GM12874 (cell line): ENCODE data around the gene COTL1.

Experiments used
- TF ChIP-seq, protein P1 (sequence below): IDR thresholded peaks from 2 replicates; pipeline ENCODE4 v1.5.1; 2011; ENCODE audit warnings: low read depth, mild to moderate bottlenecking, control low read depth, low read length, moderate library complexity; ENCODE audit not compliant: insufficient read depth

Gene COTL1

DNA sequence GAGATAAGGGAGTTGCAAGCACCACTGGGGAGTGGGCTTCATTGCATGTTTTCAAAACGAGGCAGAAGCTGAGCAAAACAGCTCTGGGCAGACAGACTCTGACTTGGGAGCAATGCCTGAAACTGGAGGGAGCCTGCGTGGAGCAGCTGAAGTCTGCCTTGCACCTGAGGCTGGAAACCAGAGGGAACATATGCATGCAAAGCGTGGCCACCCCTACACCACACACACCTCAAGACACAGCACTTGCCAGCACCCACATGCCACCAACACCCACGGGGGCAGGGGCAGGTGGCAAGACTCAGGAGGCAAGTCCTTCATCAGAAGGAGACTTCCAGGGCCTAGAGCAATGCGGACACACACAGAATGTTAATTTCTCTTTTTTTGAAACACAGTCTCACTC, 45.8 kb downstream of the COTL1 start:
- TF ChIP-seq, protein P1, sequence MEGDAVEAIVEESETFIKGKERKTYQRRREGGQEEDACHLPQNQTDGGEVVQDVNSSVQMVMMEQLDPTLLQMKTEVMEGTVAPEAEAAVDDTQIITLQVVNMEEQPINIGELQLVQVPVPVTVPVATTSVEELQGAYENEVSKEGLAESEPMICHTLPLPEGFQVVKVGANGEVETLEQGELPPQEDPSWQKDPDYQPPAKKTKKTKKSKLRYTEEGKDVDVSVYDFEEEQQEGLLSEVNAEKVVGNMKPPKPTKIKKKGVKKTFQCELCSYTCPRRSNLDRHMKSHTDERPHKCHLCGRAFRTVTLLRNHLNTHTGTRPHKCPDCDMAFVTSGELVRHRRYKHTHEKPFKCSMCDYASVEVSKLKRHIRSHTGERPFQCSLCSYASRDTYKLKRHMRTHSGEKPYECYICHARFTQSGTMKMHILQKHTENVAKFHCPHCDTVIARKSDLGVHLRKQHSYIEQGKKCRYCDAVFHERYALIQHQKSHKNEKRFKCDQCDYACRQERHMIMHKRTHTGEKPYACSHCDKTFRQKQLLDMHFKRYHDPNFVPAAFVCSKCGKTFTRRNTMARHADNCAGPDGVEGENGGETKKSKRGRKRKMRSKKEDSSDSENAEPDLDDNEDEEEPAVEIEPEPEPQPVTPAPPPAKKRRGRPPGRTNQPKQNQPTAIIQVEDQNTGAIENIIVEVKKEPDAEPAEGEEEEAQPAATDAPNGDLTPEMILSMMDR, result no peak

DNA sequence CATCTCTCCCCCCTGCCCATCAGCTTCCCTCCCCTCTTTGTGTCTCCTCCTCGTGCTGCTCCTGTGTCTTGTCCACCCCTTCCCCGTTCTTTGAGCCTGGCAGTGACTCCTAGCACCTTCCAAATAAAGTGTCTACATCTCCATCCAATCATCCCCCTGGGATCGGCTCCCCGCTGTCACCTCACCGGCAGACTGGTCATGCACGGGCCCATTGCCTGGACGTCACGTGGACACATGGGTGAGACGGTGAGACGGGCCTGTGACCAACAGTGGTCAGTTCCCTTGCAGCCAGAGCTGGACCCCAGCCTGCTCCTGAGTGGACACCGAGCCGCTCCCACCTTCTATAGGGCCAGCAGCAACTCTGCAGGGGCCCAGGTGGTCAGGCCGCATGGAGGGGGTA, 46.4 kb downstream of the COTL1 start:
- TF ChIP-seq, protein P1, result no peak

DNA sequence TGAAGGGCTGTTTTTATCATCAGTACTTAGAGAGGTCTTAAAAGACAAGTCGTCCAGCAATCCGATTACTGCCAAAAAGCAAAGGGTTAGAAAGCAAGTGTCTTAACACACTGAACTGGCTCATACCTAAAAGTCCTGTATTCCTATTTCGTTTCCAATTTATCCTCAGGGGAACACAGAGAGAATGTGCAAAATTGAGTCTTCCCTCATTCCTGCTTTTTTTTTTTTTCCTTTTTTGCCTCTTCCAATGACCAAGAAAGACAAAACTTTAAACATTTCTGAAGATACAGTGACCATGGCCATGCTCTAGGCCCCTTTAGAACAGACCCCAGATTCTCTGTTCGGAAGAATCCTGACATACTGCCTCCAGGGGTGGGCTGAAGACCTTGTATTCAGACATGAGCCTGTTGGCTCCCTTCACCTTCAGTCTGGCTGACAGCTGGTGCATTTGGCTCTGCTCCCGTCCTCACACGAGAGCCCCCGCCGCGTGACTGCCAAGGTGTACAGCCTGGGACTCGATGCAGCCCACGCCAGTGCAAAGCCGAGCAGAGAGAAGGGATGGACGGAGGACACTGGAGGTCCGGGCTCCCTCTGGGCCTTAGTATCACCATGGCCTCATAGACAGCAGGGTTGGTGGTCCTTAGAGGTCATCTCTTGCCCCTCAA, 47.0 kb downstream of the COTL1 start:
- TF ChIP-seq, protein P1, result no peak

DNA sequence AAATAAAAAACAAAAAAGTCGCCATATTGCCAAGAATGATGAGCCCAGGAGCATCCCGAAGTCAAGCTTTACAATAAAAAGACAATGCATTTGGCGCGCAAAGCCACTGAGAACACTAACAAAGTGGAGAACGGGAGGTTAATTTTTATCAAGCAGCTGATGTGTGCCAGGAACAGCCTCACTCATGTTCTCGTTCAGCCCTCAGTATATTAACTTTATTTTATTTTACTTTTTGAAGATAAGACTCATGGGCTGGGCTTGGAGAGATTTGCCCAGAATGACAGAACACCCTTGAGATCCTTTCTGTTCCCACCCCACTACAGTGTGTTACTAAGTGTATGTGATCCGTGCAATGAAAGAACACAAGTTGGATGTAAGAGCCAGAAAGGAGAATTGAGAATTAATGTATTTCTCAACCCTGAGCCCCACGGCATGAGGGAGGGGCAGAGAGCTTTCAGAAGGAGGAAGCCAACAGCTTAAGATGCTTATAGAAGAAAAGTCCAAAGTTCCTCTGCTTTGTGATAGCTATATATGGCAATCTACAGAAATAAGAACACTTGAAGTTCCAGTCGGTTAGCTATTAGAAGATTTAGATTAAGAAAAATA, 48.4 kb downstream of the COTL1 start:
- TF ChIP-seq, protein P1, result no peak

DNA sequence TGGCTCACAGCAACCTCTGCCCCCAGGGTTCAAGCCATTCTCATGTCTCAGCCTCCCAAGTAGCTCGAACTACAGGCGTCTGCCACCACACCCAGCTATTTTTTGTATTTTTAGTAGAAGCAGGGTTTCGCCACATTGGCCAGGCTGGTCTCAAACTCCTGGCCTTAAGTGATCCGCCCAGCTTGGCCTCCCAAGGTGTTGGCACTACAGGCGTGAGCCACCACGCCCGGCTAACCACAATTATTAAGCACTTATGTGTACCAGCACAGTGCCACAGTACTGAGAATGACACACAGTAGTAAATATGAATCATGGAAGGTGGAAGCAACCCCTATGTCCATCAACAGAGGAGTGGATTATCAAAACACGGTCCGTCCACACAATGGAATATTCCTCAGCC, 49.8 kb downstream of the COTL1 start:
- TF ChIP-seq, protein P1, result no peak

DNA sequence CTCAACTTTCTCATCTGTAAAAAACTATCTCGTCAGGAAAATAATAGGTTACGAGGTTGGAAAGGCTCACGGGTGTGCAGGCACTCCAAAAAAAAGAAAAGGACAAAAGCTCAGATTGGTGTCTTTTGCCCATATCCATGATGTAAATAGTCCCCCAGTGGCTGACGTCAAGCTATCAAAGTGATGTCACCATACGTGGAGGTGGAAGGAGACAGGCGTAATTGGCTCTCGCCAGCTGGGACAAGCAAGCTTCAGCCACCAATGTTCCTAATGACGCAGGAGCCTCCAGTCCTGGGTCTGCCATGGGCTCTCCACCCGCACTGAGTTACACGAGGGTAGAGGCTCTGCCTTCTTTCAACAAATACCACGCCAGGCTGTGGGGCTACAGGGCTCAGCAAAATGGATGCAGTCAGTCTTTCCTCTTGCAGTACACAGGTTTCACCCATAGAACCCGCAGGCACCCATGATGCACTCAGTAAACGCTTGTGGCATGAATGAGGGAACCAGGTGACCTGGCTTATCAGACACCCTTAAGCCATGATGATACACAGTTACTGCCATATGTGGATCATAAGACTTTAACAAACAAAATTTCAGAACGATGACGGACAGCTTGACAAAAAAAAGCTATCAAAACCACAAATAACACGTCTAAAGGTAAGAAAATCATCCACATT, 50.5 kb downstream of the COTL1 start:
- TF ChIP-seq, protein P1, result no peak

DNA sequence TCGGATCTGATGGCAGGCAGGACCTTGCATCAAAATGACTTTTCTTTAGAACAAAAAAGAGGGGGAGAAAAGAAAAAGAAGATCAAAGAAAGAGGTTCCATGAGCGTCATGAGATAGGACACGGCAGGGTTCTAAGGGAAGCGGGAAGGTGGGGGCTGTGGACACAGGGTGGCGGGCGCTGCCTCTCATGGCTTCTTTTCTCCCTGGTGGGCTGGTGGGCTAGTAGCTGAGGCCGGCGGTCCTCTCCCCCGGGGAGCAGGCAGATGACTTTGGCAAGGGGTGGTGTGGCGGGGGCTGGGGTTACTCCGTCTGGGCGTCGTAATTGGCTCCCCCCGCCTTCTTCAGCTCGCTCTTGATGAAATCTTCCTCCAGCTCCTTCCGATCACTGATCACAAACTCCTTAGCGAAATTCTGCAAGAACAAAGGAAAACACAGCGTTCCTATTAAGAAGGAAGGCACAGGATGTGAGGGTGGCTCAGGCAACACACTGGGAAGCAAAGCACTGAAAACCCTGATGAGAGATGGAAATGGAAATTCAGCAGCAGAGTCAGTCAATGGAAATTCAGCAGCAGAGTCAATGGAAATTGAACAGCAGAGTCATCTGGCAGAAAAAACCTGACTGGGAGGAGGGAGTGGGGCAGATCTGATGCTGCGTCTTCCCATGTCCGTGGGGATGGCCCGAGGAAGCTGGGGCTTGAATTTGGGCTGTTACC, 51.2 kb downstream of the COTL1 start:
- TF ChIP-seq, protein P1, result no peak
